GM21381 (cell line): ENCODE results near the gene IMMT.
"Not testable (repeated sequence)": the region's sequence is repeated elsewhere in the genome, so short reads cannot be mapped to it uniquely, and the experiment has no call there.

ENCODE experiments used
- ATAC-seq: cut with Tn5 transposase; IDR thresholded peaks from one replicate; pipeline ENCODE4 v1.9.1; 2021; ENCODE audit warnings: mild to moderate bottlenecking, moderate library complexity; ENCODE audit not compliant: unreplicated experiment

IMMT gene

GRCh38 chr2:86195055-86195807 lies at the start of gene IMMT:
IMMT (minus strand) TSS chr2:86195462; CDS start chr2:86195382, 80 bp downstream.
- ATAC-seq: peak; percentile 80

- not testable (repeated sequence) for ATAC-seq
Measured at GRCh38 chr2:86244781-86245180, 49.5 kb upstream of the IMMT start.

GRCh38 chr2:86243950-86244733 lies 48.9 kb upstream of the IMMT start:
- no peak for ATAC-seq

- ATAC-seq: no peak
Measured at GRCh38 chr2:86243272-86243671, 48.0 kb upstream of the IMMT start.

GRCh38 chr2:86241611-86242010 lies 46.3 kb upstream of the IMMT start:
- no peak for ATAC-seq

- no peak for ATAC-seq
Measured at GRCh38 chr2:86240251-86240650, 45.0 kb upstream of the IMMT start.

GRCh38 chr2:86239745-86240144 lies 44.5 kb upstream of the IMMT start:
- ATAC-seq: no peak

GRCh38 chr2:86239326-86239725 lies 44.1 kb upstream of the IMMT start:
- no peak for ATAC-seq

- ATAC-seq: peak; percentile 88
Measured at GRCh38 chr2:86238354-86238753, 43.1 kb upstream of the IMMT start.

GRCh38 chr2:86237172-86237571 lies 41.9 kb upstream of the IMMT start:
- no peak for ATAC-seq

GRCh38 chr2:86235196-86235980 lies 40.1 kb upstream of the IMMT start:
- no peak for ATAC-seq

GRCh38 chr2:86234563-86235131 lies 39.4 kb upstream of the IMMT start:
- no peak for ATAC-seq

- no peak for ATAC-seq
Measured at GRCh38 chr2:86233436-86233835, 38.2 kb upstream of the IMMT start.

- no peak for ATAC-seq
Measured at GRCh38 chr2:86232910-86233309, 37.6 kb upstream of the IMMT start.

GRCh38 chr2:86232373-86232784 lies 37.1 kb upstream of the IMMT start:
- ATAC-seq: no peak

- no peak for ATAC-seq
Measured at GRCh38 chr2:86231680-86232372, 36.6 kb upstream of the IMMT start.

GRCh38 chr2:86230961-86231360 lies 35.7 kb upstream of the IMMT start:
- ATAC-seq: no peak

GRCh38 chr2:86229221-86229620 lies 34.0 kb upstream of the IMMT start:
- no peak for ATAC-seq

GRCh38 chr2:86228574-86228973 lies 33.3 kb upstream of the IMMT start:
- not testable (repeated sequence) for ATAC-seq

GRCh38 chr2:86227685-86228084 lies 32.4 kb upstream of the IMMT start:
- no peak for ATAC-seq
